A549 (cell line): ENCODE measurements around the gene SPATA1. TPM values are rescaled to one million over a fixed set of nuclear protein-coding genes. Genes with fewer than 3 reads are reported as not detected.

ENCODE experiments used
- ATAC-seq, 2 experiments: fragments of 200-7000 bp in 1 of 2; fragments of >200 bp in 1 of 2; cut with Nextera tagmentation in 1 of 2; cut with Tn5 transposase in 1 of 2; 3 replicates each; pipeline versions ENCODE4 v1.8.0 to v1.9.1; 2018 to 2020; ENCODE audit warnings: mild to moderate bottlenecking in 1 of 2, moderate library complexity in 1 of 2
- CTCF ChIA-PET: fragments of 300-600 bp; sonication (Branson Sonifier 250); formaldehyde crosslinking; extraction: SDS; loops from one replicate; lab custom pipeline; 2021; ENCODE audit warnings: antibody characterized with exemption, inconsistent platforms; lab: Yijun Ruan, JAX
- POLR2A ChIA-PET: fragments of 350-600 bp; formaldehyde crosslinking; extraction: SDS; loops from one replicate; lab custom pipeline; 2021; ENCODE audit warnings: antibody characterized with exemption, inconsistent platforms; lab: Yijun Ruan, JAX
- DNase-seq, 2 experiments: peaks; one replicate each; pipeline versions ENCODE4 v3.0.0 to v3.0.0-alpha.2; 2011 to 2016; ENCODE audit warnings: low read depth in 1 of 2, low spot score in 1 of 2
- FAIRE-seq: peaks from 2 replicates; lab custom pipeline; 2011; peaks lifted over from hg19 to GRCh38; lab: Jason Lieb, UNC
- H3K27ac ChIP-seq, 2 experiments: fragments of >200 bp; sonication (Bioruptor Twin); formaldehyde crosslinking; 3 replicates each; pipeline ENCODE4 v1.5.1; 2016 to 2017
- H3K4me1 ChIP-seq: fragments of >200 bp; sonication (Bioruptor Twin); formaldehyde crosslinking; 3 replicates; pipeline ENCODE4 v1.6.1; 2016
- H3K4me2 ChIP-seq: fragments of >200 bp; sonication (Bioruptor Twin); formaldehyde crosslinking; 3 replicates; pipeline ENCODE4 v1.6.1; 2016
- H3K4me3 ChIP-seq: fragments of >200 bp; sonication (Bioruptor Twin); formaldehyde crosslinking; 3 replicates; pipeline ENCODE4 v1.5.1; 2016
- H3K9me3 ChIP-seq: fragments of >200 bp; sonication (Bioruptor Twin); formaldehyde crosslinking; 3 replicates; pipeline ENCODE4 v1.6.1; 2016
- CEBPB ChIP-seq, 2 experiments: fragments of >200 bp in 1 of 2; sonication (Bioruptor Twin) in 1 of 2; formaldehyde crosslinking in 1 of 2; IDR thresholded peaks; 2 replicates each; pipeline ENCODE4 v1.6.1; 2012 to 2016
- CHD4 ChIP-seq: fragments of 200-600 bp; sonication (generic); IDR thresholded peaks from 2 replicates; pipeline ENCODE4 v1.6.1; 2016; ENCODE audit warnings: antibody characterized with exemption, mild to moderate bottlenecking, borderline replicate concordance
- EHF ChIP-seq: fragments of 250-450 bp; sonication (Bioruptor Pico); IDR thresholded peaks from 2 replicates; pipeline ENCODE4 v1.5.0; 2020; ENCODE audit warnings: mild to moderate bottlenecking
- EP300 ChIP-seq, 2 experiments: fragments of >200 bp; sonication (Bioruptor Twin); formaldehyde crosslinking; IDR thresholded peaks; 2 replicates in 1 of 2; 3 replicates in 1 of 2; pipeline ENCODE4 v1.6.1; 2016 to 2017
- HDAC2 ChIP-seq: fragments of 200-600 bp; sonication (generic); IDR thresholded peaks from 2 replicates; pipeline ENCODE4 v1.6.1; 2016
- HOXB5 ChIP-seq: fragments of 250-450 bp; sonication (Bioruptor Pico); IDR thresholded peaks from 2 replicates; pipeline ENCODE4 v1.5.0; 2020; ENCODE audit warnings: mild to moderate bottlenecking, moderate library complexity
- JUN ChIP-seq, 2 experiments: fragments of >200 bp; sonication (Bioruptor Twin); formaldehyde crosslinking; IDR thresholded peaks; 2 replicates in 1 of 2; 3 replicates in 1 of 2; pipeline ENCODE4 v1.6.1; 2016 to 2017
- KDM1A ChIP-seq: fragments of 200-600 bp; sonication (generic); IDR thresholded peaks from 2 replicates; pipeline ENCODE4 v1.6.1; 2016; ENCODE audit warnings: low read depth, mild to moderate bottlenecking
- NPAS2 ChIP-seq: fragments of 250-450 bp; sonication (Bioruptor Pico); IDR thresholded peaks from 2 replicates; pipeline ENCODE4 v1.8.0; 2022; ENCODE audit warnings: mild to moderate bottlenecking, moderate library complexity, borderline replicate concordance
- NR3C1 ChIP-seq: fragments of >200 bp; sonication (Bioruptor Twin); formaldehyde crosslinking; IDR thresholded peaks from 3 replicates; pipeline ENCODE4 v1.6.1; 2017
- POLR2AphosphoS2 ChIP-seq: conservative IDR thresholded peaks from 2 replicates; pipeline ENCODE4 v1.6.1; 2012; ENCODE audit warnings: low read length, improper control_type of control experiment, inconsistent platforms
- RARB ChIP-seq: fragments of 250-450 bp; sonication (Bioruptor Pico); IDR thresholded peaks from 2 replicates; pipeline ENCODE4 v1.8.0; 2021; ENCODE audit warnings: mild to moderate bottlenecking, moderate library complexity
- RCOR1 ChIP-seq: fragments of 150-350 bp; IDR thresholded peaks from 2 replicates; pipeline ENCODE4 v1.6.1; 2014; ENCODE audit warnings: antibody characterized with exemption, low read length, low read depth
- REST ChIP-seq: fragments of 200-600 bp; sonication (generic); IDR thresholded peaks from 2 replicates; pipeline ENCODE4 v1.6.1; 2016; ENCODE audit warnings: antibody characterized with exemption, mild to moderate bottlenecking, moderate library complexity
- RNF2 ChIP-seq: fragments of 200-600 bp; sonication (generic); IDR thresholded peaks from 2 replicates; pipeline ENCODE4 v1.6.1; 2016; ENCODE audit warnings: low read depth, mild to moderate bottlenecking, antibody characterized with exemption, moderate library complexity, borderline replicate concordance
- SMC3 ChIP-seq: fragments of >200 bp; sonication (Bioruptor Twin); formaldehyde crosslinking; IDR thresholded peaks from 3 replicates; pipeline ENCODE4 v1.6.1; 2018; ENCODE audit warnings: inconsistent platforms
- TP53 ChIP-seq: fragments of 250-450 bp; sonication (Bioruptor Pico); IDR thresholded peaks from 2 replicates; pipeline ENCODE4 v1.5.0; 2021; ENCODE audit warnings: mild to moderate bottlenecking, moderate library complexity
- ZNF302 ChIP-seq: fragments of 250-450 bp; sonication (Bioruptor Pico); IDR thresholded peaks from 2 replicates; pipeline ENCODE4 v1.9.0; 2021; ENCODE audit warnings: inconsistent platforms, mild to moderate bottlenecking, moderate library complexity
- WGBS: methylation state at CpG from one replicate; pipeline ENCODE4 v1.1.6; 2017; ENCODE audit errors: missing lambda C conversion rate; 5-methylcytosine and 5-hydroxymethylcytosine counted together
- polyA plus RNA-seq, 4 experiments: library from polyadenylated mRNA; depleted of rRNA in 3 of 4; stranded (reverse); fragments of >200 nt; fragmentation: RNase III in 1 of 4; extraction: RNeasy Plus Mini Kit Qiagen cat#74134 plus additional on column Dnase treatment in 1 of 4; gene quantifications; 2 replicates in 3 of 4; 3 replicates in 1 of 4; pipeline ENCODE4 v1.2.3, GENCODE V29; 2011 to 2017
- TF ChIP-seq, protein P1 (sequence below): fragments of >200 bp; sonication (Bioruptor Twin); formaldehyde crosslinking; IDR thresholded peaks from 3 replicates; pipeline ENCODE4 v1.6.1; 2016
- TF ChIP-seq, protein P2 (sequence below): fragments of >200 bp; sonication (Bioruptor Twin); formaldehyde crosslinking; IDR thresholded peaks from 3 replicates; pipeline ENCODE4 v1.5.1; 2016
- TF ChIP-seq, protein P3 (sequence below): IDR thresholded peaks from 2 replicates; pipeline ENCODE4 v1.6.1; 2012
- TF ChIP-seq, protein P4 (sequence below): IDR thresholded peaks from 2 replicates; pipeline ENCODE4 v1.6.1; 2012; ENCODE audit warnings: low read depth, borderline replicate concordance

SPATA1 gene
- polyA plus RNA-seq, 2 of the 4 experiments (the other 2 are of a cell fraction), result 0.49 to 1.2 TPM

DNA sequence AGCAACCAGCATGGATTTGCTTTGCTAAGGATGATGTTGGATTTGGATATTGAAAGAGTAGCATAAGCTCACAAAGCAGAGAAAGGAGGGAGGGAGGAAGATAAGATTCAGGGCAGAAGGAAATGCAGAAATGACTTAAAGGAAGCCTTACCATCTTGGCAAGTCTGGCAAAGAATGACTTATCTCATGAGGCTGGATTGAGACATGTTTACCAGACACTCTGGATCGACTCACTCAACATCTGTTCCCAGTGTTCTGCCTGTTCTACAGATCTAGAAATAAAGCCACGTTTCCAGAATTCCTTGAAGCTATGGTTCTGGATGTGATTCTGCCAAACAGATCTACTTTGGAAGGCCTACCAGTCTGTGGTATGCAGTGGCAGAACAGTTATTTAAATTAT lies 106.8 kb downstream of the SPATA1 start:
- no peak overlapping the region for H3K27ac ChIP-seq
- no peak overlapping the region for H3K4me2 ChIP-seq
- ChIA-PET POLR2A (no interaction called here), CTCF (no interaction called here)
- ATAC-seq (no peak), DNase-seq (no peak), FAIRE-seq (no peak)
- 14% methylated on average over 2 of the region's 2 CpGs for WGBS
- H3K9me3 ChIP-seq, result peaks cover 5% of the 10 kb centered on the region; the same call in 2 of the 3 replicates
- no peak for TF ChIP-seq JUN (IDR thresholded peaks at IDR 0.05)
- no peak for TF ChIP-seq TP53 (CRISPR knock-in tag)
- TF ChIP-seq, protein P1, sequence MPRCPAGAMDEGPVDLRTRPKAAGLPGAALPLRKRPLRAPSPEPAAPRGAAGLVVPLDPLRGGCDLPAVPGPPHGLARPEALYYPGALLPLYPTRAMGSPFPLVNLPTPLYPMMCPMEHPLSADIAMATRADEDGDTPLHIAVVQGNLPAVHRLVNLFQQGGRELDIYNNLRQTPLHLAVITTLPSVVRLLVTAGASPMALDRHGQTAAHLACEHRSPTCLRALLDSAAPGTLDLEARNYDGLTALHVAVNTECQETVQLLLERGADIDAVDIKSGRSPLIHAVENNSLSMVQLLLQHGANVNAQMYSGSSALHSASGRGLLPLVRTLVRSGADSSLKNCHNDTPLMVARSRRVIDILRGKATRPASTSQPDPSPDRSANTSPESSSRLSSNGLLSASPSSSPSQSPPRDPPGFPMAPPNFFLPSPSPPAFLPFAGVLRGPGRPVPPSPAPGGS, result no peak
- no peak for TF ChIP-seq NR3C1
- TF ChIP-seq ZNF302, result no peak
- TF ChIP-seq EHF (CRISPR knock-in tag), result no peak
- TF ChIP-seq, protein P2, sequence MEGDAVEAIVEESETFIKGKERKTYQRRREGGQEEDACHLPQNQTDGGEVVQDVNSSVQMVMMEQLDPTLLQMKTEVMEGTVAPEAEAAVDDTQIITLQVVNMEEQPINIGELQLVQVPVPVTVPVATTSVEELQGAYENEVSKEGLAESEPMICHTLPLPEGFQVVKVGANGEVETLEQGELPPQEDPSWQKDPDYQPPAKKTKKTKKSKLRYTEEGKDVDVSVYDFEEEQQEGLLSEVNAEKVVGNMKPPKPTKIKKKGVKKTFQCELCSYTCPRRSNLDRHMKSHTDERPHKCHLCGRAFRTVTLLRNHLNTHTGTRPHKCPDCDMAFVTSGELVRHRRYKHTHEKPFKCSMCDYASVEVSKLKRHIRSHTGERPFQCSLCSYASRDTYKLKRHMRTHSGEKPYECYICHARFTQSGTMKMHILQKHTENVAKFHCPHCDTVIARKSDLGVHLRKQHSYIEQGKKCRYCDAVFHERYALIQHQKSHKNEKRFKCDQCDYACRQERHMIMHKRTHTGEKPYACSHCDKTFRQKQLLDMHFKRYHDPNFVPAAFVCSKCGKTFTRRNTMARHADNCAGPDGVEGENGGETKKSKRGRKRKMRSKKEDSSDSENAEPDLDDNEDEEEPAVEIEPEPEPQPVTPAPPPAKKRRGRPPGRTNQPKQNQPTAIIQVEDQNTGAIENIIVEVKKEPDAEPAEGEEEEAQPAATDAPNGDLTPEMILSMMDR, result no peak
- TF ChIP-seq EP300 (IDR thresholded peaks at IDR 0.05), result no peak
- no peak for TF ChIP-seq POLR2AphosphoS2
- TF ChIP-seq HOXB5 (CRISPR knock-in tag), result no peak
- no peak for TF ChIP-seq CEBPB (IDR thresholded peaks at IDR 0.05)
- no peak for TF ChIP-seq REST
- no peak overlapping the region for H3K4me3 ChIP-seq
- H3K4me1 ChIP-seq, result no peaks in the 10 kb centered on the region

DNA sequence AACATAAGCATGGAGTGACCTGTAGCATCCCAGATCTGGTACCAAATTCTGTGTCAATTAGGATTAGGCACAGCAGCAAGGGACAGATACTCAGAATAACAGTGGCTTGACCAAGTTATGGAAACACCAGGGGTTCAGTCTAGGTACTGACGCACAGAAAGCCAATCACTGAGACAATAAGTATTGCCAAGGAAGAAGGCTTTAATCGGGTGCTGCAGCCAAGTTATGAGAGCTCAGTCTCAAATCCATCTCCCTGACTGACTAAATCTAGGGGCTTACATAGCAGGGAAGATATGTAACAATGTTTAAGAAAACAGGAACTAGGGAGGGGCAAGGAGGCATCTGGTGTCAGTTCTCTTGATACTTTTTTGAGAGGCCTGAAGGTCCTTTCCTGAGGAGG lies 107.7 kb downstream of the SPATA1 start:
- H3K27ac ChIP-seq, result no peak overlapping the region
- WGBS, result 100% methylated on average over 2 of the region's 2 CpGs
- TF ChIP-seq RCOR1 (no peak), KDM1A (no peak), SMC3 (no peak), RNF2 (no peak), HOXB5 (CRISPR knock-in tag) (no peak), REST (no peak), HDAC2 (no peak), CHD4 (no peak), EP300 (IDR thresholded peaks at IDR 0.05) (no peak), RARB (CRISPR knock-in tag) (no peak), POLR2AphosphoS2 (no peak), NPAS2 (CRISPR knock-in tag) (no peak)
- TF ChIP-seq, protein P3, sequence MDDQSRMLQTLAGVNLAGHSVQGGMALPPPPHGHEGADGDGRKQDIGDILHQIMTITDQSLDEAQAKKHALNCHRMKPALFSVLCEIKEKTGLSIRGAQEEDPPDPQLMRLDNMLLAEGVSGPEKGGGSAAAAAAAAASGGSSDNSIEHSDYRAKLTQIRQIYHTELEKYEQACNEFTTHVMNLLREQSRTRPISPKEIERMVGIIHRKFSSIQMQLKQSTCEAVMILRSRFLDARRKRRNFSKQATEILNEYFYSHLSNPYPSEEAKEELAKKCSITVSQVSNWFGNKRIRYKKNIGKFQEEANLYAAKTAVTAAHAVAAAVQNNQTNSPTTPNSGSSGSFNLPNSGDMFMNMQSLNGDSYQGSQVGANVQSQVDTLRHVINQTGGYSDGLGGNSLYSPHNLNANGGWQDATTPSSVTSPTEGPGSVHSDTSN, result no peak
- TF ChIP-seq, protein P4, sequence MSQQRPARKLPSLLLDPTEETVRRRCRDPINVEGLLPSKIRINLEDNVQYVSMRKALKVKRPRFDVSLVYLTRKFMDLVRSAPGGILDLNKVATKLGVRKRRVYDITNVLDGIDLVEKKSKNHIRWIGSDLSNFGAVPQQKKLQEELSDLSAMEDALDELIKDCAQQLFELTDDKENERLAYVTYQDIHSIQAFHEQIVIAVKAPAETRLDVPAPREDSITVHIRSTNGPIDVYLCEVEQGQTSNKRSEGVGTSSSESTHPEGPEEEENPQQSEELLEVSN, result no peak
- TF ChIP-seq, protein P2, result no peak

More for the DNA sequence above, 107.7 kb downstream of the SPATA1 start:
- no peak overlapping the region for H3K4me3 ChIP-seq
- H3K4me2 ChIP-seq, result no peak overlapping the region
- DNase-seq, result no peak
- ATAC-seq, result no peak
- peaks cover 5% of the 10 kb centered on the region; the same call in 2 of the 3 replicates for H3K9me3 ChIP-seq
- no peaks in the 10 kb centered on the region for H3K4me1 ChIP-seq
- POLR2A ChIA-PET, result no interaction called here
- FAIRE-seq, result no peak
- CTCF ChIA-PET, result no interaction called here
